K562 (cell line): ENCODE results near the gene C11orf91. TPM values are rescaled to one million over a fixed set of nuclear protein-coding genes. Genes with fewer than 3 reads are reported as not detected.

Source experiments
- ATAC-seq: fragments of 200-7000 bp; cut with Tn5 transposase; 3 replicates; pipeline ENCODE4 v1.9.1; 2020; ENCODE audit warnings: moderate library complexity
- BruUV-seq: library from RNA; stranded (reverse); fragments of 400-500 nt; replicated peaks from 2 replicates; lab custom pipeline; 2021; lab: Mats Ljungman, UMichigan
- CTCF ChIA-PET: fragments of 300-600 bp; formaldehyde crosslinking; extraction: SDS; loops from one replicate; lab custom pipeline; 2021; ENCODE audit warnings: low intra/inter-chr PET ratio; lab: Yijun Ruan, JAX
- POLR2A ChIA-PET: fragments of 300-600, 350-650 bp; sonication (Branson Sonifier 250); formaldehyde crosslinking; extraction: SDS; loops from one replicate; lab custom pipeline; 2021; ENCODE audit warnings: antibody characterized with exemption, inconsistent platforms; lab: Yijun Ruan, JAX
- DNase-seq, 4 experiments: peaks; one replicate each; pipeline versions ENCODE4 v3.0.0 to v3.0.0-alpha.2; 2011 to 2018; ENCODE audit warnings: low spot score in 3 of 4, mixed read lengths in 3 of 4; ENCODE audit errors: extremely low read depth in 1 of 4
- FAIRE-seq: peaks from 2 replicates; lab custom pipeline; 2011; peaks lifted over from hg19 to GRCh38; lab: Jason Lieb, UNC
- H2AFZ ChIP-seq: 2 replicates; pipeline ENCODE4 v1.6.0; 2011; ENCODE audit warnings: low read depth, low read length, control low read depth, inconsistent platforms
- H3K27ac ChIP-seq: fragments of 200-600 bp; 3 replicates; pipeline ENCODE4 v1.8.0; 2011; ENCODE audit warnings: low read depth, mild to moderate bottlenecking, control low read depth, inconsistent platforms, low read length, moderate library complexity, mixed read lengths; ENCODE audit errors: extremely low read depth
- H3K27me3 ChIP-seq, 2 experiments: fragments of 300-600 bp in 1 of 2; 2 replicates in 1 of 2; 3 replicates in 1 of 2; pipeline versions ENCODE4 v1.6.0 to v1.8.0; 2011; ENCODE audit warnings: inconsistent platforms in 2 of 2, low read length in 2 of 2, mild to moderate bottlenecking in 1 of 2, mixed read lengths in 1 of 2, moderate library complexity in 1 of 2; ENCODE audit not compliant: control insufficient read depth in 2 of 2, insufficient read depth in 2 of 2
- H3K36me3 ChIP-seq: fragments of 300-600 bp; 3 replicates; pipeline ENCODE4 v1.8.0; 2011; ENCODE audit warnings: mild to moderate bottlenecking, low read length, inconsistent platforms; ENCODE audit not compliant: control insufficient read depth, insufficient read depth
- H3K4me1 ChIP-seq, 2 experiments: fragments of 200-600 bp in 1 of 2; replicated peaks in 1 of 2; 2 replicates in 1 of 2; 3 replicates in 1 of 2; pipeline versions ENCODE4 v1.5.1 to v1.8.0; 2011; ENCODE audit warnings: inconsistent platforms in 2 of 2, low read length in 2 of 2, mild to moderate bottlenecking in 1 of 2, mixed read lengths in 1 of 2, moderate library complexity in 1 of 2; ENCODE audit not compliant: control insufficient read depth in 2 of 2, insufficient read depth in 2 of 2
- H3K4me2 ChIP-seq: 2 replicates; pipeline ENCODE4 v1.6.1; 2011; ENCODE audit warnings: low read length, control low read depth, inconsistent platforms, mixed read lengths; ENCODE audit not compliant: insufficient read depth
- H3K4me3 ChIP-seq: fragments of 200-600 bp; sonication (generic), shearing (Covaris generic); 2 replicates; pipeline ENCODE4 v1.5.1; 2016; ENCODE audit warnings: control low read depth, inconsistent platforms
- H3K79me2 ChIP-seq: fragments of 200-600 bp; 3 replicates; pipeline ENCODE4 v1.8.0; 2011; ENCODE audit warnings: low read length, inconsistent platforms; ENCODE audit not compliant: control insufficient read depth, insufficient read depth
- H3K9ac ChIP-seq, 2 experiments: 2 replicates each; pipeline versions ENCODE4 v1.6.0 to v1.6.1; 2011; ENCODE audit warnings: low read depth in 2 of 2, low read length in 2 of 2, control low read depth in 1 of 2, inconsistent platforms in 1 of 2, mild to moderate bottlenecking in 1 of 2, mixed read lengths in 1 of 2; ENCODE audit not compliant: insufficient read depth in 1 of 2
- H3K9me1 ChIP-seq: one replicate; pipeline ENCODE4 v1.6.0; 2011; ENCODE audit warnings: inconsistent platforms, mild to moderate bottlenecking, low read length, moderate library complexity; ENCODE audit not compliant: control insufficient read depth, insufficient read depth
- H3K9me3 ChIP-seq: replicated peaks from 2 replicates; pipeline ENCODE4 v1.5.1; 2011; ENCODE audit warnings: low read depth, low read length, inconsistent platforms; ENCODE audit not compliant: control insufficient read depth, insufficient read depth
- H4K20me1 ChIP-seq: replicated peaks from 2 replicates; pipeline ENCODE4 v1.6.1; 2011; ENCODE audit warnings: low read length, inconsistent platforms, mixed read lengths; ENCODE audit not compliant: control insufficient read depth, insufficient read depth
- ARID3A ChIP-seq: IDR thresholded peaks from 2 replicates; pipeline ENCODE4 v1.6.1; 2012; ENCODE audit warnings: low read depth, low read length, improper control_type of control experiment, borderline replicate concordance
- CEBPZ ChIP-seq: fragments of 150-350 bp; IDR thresholded peaks from 2 replicates; pipeline ENCODE4 v1.6.1; 2014; ENCODE audit warnings: low read depth, mild to moderate bottlenecking, low read length, borderline replicate concordance
- CLOCK ChIP-seq: fragments of 250-450 bp; sonication (Bioruptor Pico); IDR thresholded peaks from 2 replicates; pipeline ENCODE4 v1.4.0; 2020; ENCODE audit warnings: mild to moderate bottlenecking, moderate library complexity, borderline replicate concordance
- ZNF384 ChIP-seq: IDR thresholded peaks from 2 replicates; pipeline ENCODE4 v1.6.1; 2012; ENCODE audit warnings: low read depth, low read length, improper control_type of control experiment
- WGBS: fragments of 100-300 bp; shearing (Covaris generic); methylation state at CpG from one replicate; pipeline ENCODE4 v1.1.6; 2016; ENCODE audit warnings: low coverage, mixed read lengths; ENCODE audit not compliant: insufficient coverage; ENCODE audit errors: missing lambda C conversion rate; 5-methylcytosine and 5-hydroxymethylcytosine counted together
- in situ Hi-C: fragments of 300-500 bp; cut with MboI; formaldehyde crosslinking; loops from 4 replicates; pipeline ENCODE4 v1.15.0; 2018; ENCODE audit warnings: inconsistent platforms, mixed read lengths
- intact Hi-C: fragments of 100-400 bp; cut with micrococcal nuclease; formaldehyde crosslinking; loops from 2 replicates; pipeline ENCODE4 v1.14.2; 2022
- polyA plus RNA-seq, 8 experiments: library from polyadenylated mRNA; depleted of rRNA in 4 of 8; stranded (reverse) in 5 of 8; unstranded in 3 of 8; fragments of >200 nt; fragmentation: Nextera tagmentation in 2 of 8; fragmentation: Illumina TruSeq in 1 of 8; extraction: Ambion mirVana in 2 of 8; extraction: Trizol in 1 of 8; gene quantifications; 2 replicates each; pipeline versions ENCODE4 v1.2.1 to v1.2.3, GENCODE V29; 2011 to 2014; ENCODE audit warnings: inconsistent platforms in 1 of 8, missing spikeins in 1 of 8
- total RNA-seq, 7 experiments: library from RNA; depleted of rRNA in 6 of 7; stranded (reverse); fragments of >200 nt in 6 of 7; fragmentation: Illumina TruSeq in 2 of 7; extraction: Trizol in 2 of 7; gene quantifications; 2 replicates each; pipeline versions ENCODE4 v1.2.1 to v1.2.3, GENCODE V29; 2011 to 2021; ENCODE audit warnings: low replicate concordance in 1 of 7

C11orf91 gene
- total and polyA plus RNA-seq, 9 of the 15 experiments (the other 6 are each of a cell fraction or from before 2014, with no cell fraction given) = not detected

- no peaks in the 10 kb centered on the region; the same call in 1 of the 2 replicates for H3K9me3 ChIP-seq
- in situ Hi-C loops = no loop called here
- H3K4me2 ChIP-seq = peak overlapping the region; percentile 95
- no peak for FAIRE-seq
- WGBS = under 1% methylated on average over 47 of the region's 53 CpGs
- no peaks in the 10 kb centered on the region for H3K27me3 ChIP-seq
- H2AFZ ChIP-seq = peak overlapping the region; percentile 60
- peaks cover 22% of the 10 kb centered on the region for H3K36me3 ChIP-seq
- peak; percentile 38 for ATAC-seq
- DNase-seq = peak in 2 of 4 experiments; percentile 32 to 52
- peaks cover 16 to 60% of the 10 kb centered on the region in 2 experiments for H3K4me1 ChIP-seq
- H4K20me1 ChIP-seq = peaks cover 15% of the 10 kb centered on the region; the same call in 1 of the 2 replicates
- no peaks in the 10 kb centered on the region for H3K9me1 ChIP-seq
- peak overlapping the region; percentile 81 to 95 for H3K9ac ChIP-seq
- BruUV-seq = no TSS peak
- H3K4me3 ChIP-seq = peak overlapping the region; percentile 79
- peak overlapping the region; percentile 90 for H3K27ac ChIP-seq
- CTCF ChIA-PET = interaction anchor here (1.1 kb wide), 1 partner anchor 19 kb away, joined by 3 read pairs; no protein-coding TSS in a partner anchor
- intact Hi-C loops = loop anchor here (2.0 kb wide), 2 partner anchors 13 to 575 kb away; partner anchors contain the start of gene CSTF3
- peaks cover 60% of the 10 kb centered on the region for H3K79me2 ChIP-seq
- POLR2A ChIA-PET = interaction anchor here (1.0 to 3.1 kb wide), 8 partner anchors 11 to 39 kb away, joined by 3 to 18 read pairs (median 7); partner anchors contain the start of gene FBXO3
- TF ChIP-seq ARID3A (no peak), CEBPZ (no peak), ZNF384 (peak; percentile 77), CLOCK (CRISPR knock-in tag) (no peak)
Measured at GRCh38 chr11:33735271-33736147, 34.9 kb upstream of the C11orf91 start.
